HEK293 (cell line): Measurements from ENCODE around the gene ATOH7.

Source experiments
- ELK4 ChIP-seq: IDR thresholded peaks from 2 replicates; pipeline ENCODE4 v1.6.1; 2011; ENCODE audit warnings: mild to moderate bottlenecking, low read depth, low read length, borderline replicate concordance
- REST ChIP-seq: fragments of 450-650 bp; formaldehyde crosslinking; IDR thresholded peaks from 2 replicates; pipeline ENCODE4 v1.5.1; 2016; ENCODE audit warnings: missing biosample characterization, missing genetic modification characterization
- TCF7L2 ChIP-seq: IDR thresholded peaks from 2 replicates; pipeline ENCODE4 v1.6.1; 2011; ENCODE audit warnings: low read depth, mild to moderate bottlenecking, inconsistent platforms, low read length, moderate library complexity, borderline replicate concordance
- YY1 ChIP-seq: fragments of 450-650 bp; formaldehyde crosslinking; IDR thresholded peaks from 2 replicates; pipeline ENCODE4 v1.5.1; 2018; ENCODE audit warnings: missing biosample characterization, missing genetic modification characterization
- ZBTB10 ChIP-seq: fragments of 450-650 bp; formaldehyde crosslinking; IDR thresholded peaks from 2 replicates; pipeline ENCODE4 v1.5.1; 2016; ENCODE audit warnings: missing biosample characterization, missing genetic modification characterization
- ZBTB8A ChIP-seq: fragments of 450-650 bp; formaldehyde crosslinking; IDR thresholded peaks from 2 replicates; pipeline ENCODE4 v1.5.1; 2016; ENCODE audit warnings: missing biosample characterization, missing genetic modification characterization
- ZNF16 ChIP-seq: fragments of 450-650 bp; formaldehyde crosslinking; IDR thresholded peaks from 2 replicates; pipeline ENCODE4 v1.5.1; 2016; ENCODE audit warnings: low read depth, missing biosample characterization, missing genetic modification characterization
- ZNF174 ChIP-seq: fragments of 450-650 bp; formaldehyde crosslinking; IDR thresholded peaks from 2 replicates; pipeline ENCODE4 v1.5.0; 2017; ENCODE audit warnings: missing biosample characterization, mild to moderate bottlenecking, missing genetic modification characterization
- ZNF792 ChIP-seq: fragments of 450-650 bp; formaldehyde crosslinking; IDR thresholded peaks from 2 replicates; pipeline ENCODE4 v1.5.1; 2016; ENCODE audit warnings: missing biosample characterization, missing genetic modification characterization
- ZSCAN30 ChIP-seq: fragments of 450-650 bp; IDR thresholded peaks from 2 replicates; pipeline ENCODE4 v1.5.1; 2018; ENCODE audit warnings: missing biosample characterization, mild to moderate bottlenecking, missing genetic modification characterization, moderate library complexity
- TF ChIP-seq, protein P1 (sequence below): fragments of 450-650 bp; formaldehyde crosslinking; IDR thresholded peaks from 2 replicates; pipeline ENCODE4 v1.5.1; 2016; ENCODE audit warnings: missing biosample characterization, missing genetic modification characterization

DNA sequence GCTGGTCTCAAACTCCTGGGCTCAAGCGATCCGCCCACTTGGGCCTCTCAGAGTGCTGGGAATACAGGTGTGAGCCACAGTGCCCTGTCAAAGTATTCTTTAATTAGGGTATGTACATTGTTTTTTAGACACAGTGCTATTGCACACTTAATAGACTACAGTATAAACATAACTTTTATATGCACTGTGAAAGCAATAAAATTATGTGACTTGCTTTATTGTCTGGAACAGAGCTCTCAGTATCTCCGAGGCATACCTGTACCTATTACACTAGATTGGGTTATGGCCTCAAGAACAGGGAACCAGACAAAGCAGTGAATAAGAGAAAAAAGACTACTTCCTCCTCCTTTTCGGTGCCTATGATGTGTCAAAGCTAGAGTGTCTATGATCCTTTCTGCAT is 13.1 kb downstream of the ATOH7 start:
- TF ChIP-seq ZNF174 (tag by site-specific recombination), result no peak
- TF ChIP-seq ZNF16 (tag by site-specific recombination), result no peak
- TF ChIP-seq YY1, result no peak
- no peak for TF ChIP-seq REST (tag by site-specific recombination)
- no peak for TF ChIP-seq ZBTB10
- no peak for TF ChIP-seq TCF7L2
- TF ChIP-seq, protein P1, sequence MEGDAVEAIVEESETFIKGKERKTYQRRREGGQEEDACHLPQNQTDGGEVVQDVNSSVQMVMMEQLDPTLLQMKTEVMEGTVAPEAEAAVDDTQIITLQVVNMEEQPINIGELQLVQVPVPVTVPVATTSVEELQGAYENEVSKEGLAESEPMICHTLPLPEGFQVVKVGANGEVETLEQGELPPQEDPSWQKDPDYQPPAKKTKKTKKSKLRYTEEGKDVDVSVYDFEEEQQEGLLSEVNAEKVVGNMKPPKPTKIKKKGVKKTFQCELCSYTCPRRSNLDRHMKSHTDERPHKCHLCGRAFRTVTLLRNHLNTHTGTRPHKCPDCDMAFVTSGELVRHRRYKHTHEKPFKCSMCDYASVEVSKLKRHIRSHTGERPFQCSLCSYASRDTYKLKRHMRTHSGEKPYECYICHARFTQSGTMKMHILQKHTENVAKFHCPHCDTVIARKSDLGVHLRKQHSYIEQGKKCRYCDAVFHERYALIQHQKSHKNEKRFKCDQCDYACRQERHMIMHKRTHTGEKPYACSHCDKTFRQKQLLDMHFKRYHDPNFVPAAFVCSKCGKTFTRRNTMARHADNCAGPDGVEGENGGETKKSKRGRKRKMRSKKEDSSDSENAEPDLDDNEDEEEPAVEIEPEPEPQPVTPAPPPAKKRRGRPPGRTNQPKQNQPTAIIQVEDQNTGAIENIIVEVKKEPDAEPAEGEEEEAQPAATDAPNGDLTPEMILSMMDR (tag by site-specific recombination), result no peak
- TF ChIP-seq ZBTB8A (tag by site-specific recombination), result no peak
- TF ChIP-seq ZSCAN30 (tag by site-specific recombination), result no peak
- no peak for TF ChIP-seq ELK4
- no peak for TF ChIP-seq ZNF792
